HPDE6-E6E7 (cell line): ENCODE measurements around the gene SAT1.

Experiments used
- DNase-seq: peaks from one replicate; pipeline ENCODE4 v3.0.0; 2011; ENCODE audit warnings: missing footprints; ENCODE audit errors: extremely low spot score

SAT1 gene

DNA sequence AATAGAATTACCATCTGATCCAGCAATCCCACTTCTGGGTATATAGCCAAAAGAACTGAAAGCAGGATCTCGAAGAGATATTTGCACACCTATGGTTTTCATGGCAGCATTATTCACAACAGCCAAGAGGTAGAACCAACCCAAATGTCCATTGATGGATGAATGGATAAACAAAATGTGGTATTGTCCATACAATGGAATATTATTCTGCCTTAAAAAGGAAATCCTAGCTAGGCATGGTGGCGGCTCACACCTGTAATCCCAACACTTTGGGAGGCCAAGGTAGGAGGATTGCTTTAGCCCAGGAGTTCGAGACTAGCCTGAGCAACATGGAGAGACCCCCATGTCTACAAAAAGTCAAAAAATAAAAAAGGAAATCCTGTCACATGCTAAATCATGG, 27.3 kb downstream of the SAT1 start:
- DNase-seq, result no peak

DNA sequence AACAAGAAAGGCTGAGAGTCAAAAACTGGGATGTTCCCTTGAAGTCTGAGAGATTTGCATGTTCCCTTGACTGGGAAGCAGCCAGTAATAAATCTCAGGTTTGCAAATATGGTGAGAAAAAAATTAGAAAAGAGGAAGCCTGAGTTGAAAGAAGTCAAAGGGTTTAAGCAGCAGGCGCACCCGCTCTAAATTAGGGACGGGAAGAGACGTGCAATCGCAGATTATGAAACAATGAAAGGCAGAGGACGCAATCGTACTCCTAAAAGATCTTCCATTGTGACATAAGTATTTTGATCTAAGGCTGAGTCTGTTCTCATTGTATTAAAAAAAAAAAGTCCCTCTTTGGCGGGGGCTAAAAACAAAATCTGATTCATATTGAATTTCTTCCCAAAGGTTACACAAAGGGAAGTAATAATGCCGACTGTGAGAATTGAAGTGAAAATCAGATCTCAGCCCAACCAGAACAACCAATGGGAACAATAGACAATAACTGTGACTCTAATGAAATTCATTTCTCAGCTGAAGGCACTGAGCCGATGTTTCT, 28.2 kb downstream of the SAT1 start:
- no peak for DNase-seq

- no peak for DNase-seq
Observed at GRCh38 chrX:23811656-23812055, 28.7 kb downstream of the SAT1 start.

DNA sequence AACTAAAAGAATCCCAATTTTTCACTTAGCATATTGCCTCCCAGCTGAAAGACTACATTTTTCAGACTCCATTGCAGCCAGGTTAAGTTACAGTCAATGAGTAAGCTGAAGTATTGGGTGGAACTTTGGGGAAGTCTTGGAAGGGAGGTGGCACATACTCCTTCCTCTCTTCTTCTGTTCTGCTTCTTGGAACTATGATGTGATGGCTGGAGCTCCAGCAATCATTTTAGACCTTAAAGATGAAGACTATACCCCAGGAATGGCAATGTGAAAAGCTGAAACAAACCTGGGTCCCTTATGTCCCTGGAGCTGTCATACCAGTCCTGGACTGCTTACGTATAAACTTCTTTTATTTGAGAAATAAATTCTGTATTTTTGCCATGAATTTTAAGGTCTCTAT, 30.8 kb downstream of the SAT1 start:
- DNase-seq, result no peak

GRCh38 chrX:23815376-23815775, 32.4 kb downstream of the SAT1 start:
- no peak for DNase-seq

DNA sequence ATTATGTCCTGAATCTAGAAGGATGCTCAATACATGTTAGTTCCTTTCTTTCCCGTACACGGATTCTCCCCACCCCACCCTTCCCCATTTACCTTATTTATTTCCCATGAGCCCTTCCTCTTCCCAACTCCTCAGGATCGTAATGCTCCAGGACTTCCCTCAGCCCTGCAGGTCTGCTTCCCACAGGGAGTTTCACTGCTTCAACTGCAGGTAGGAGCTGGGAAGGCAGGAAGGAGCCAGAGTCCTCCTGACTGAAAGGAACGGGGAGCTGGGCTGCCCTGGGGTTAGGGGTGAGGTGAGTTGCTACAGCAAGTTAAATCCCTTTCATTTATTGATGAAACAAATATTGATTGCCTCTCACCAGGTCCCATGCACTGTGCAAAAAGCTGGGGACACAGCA, 33.2 kb downstream of the SAT1 start:
- DNase-seq, result no peak

GRCh38 chrX:23817979-23818336, 35.0 kb downstream of the SAT1 start:
- DNase-seq, result no peak

DNA sequence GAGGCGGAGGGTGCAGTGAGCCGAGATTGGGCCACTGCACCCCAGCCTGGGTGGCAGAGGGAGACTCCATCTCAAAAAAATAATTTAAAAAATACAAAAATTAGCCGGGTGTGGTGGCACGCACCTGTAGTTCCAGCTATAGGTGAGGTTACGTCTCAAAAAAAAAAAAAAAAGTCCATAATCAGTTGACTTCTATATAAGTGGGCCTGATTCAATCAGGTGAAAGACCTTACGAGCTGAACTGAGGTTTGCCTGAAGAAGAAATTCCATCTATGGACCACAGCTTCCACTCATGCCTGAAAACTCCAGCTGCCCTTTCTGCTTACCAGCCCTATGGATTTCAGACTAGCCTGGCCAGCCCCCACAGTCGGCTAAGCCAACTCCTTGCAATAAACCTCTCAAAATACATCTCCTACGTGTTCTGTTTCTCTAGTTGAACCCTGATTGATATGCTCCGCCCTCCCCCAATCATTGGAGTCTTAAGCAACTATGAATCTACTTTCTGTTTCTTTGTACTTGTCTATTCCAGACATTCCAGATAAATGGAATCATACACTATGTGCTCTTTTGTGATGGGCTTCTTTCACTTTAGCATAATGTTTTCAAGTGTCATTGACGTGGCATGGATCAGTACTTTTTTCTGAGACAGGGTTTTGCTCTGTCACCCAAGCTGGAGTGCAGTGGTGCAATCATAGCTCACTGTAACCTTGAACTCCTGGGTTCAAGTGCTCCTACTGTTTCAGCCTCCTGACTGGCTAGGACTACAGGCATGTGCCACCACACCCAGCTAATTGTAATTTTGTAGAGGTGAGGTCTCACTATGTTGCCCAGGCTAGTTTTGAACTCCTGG, 36.6 kb downstream of the SAT1 start:
- no peak for DNase-seq

- DNase-seq, result no peak
Observed at GRCh38 chrX:23820235-23820782, 37.3 kb downstream of the SAT1 start.

- no peak for DNase-seq
Observed at GRCh38 chrX:23821847-23822246, 38.9 kb downstream of the SAT1 start.

DNA sequence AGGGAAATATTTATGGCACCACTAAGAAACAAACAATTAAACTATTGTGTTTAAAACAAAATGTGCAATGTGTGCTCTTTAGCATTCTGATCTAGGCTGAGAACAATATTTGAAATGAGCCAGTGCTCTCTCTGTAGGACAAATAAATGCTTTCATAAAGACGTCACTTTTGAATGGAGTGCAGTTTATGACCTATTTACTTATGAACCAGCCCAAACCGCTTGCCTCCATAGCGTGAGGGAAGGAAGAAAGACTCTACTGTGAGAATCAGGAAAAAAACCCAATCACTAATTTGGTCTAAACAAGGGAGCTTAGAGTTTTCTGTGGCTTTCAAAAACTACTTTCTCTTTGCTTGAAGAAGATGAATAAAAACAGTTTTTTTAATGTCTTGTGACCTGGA, 39.4 kb downstream of the SAT1 start:
- DNase-seq, result no peak

- no peak for DNase-seq
Observed at GRCh38 chrX:23822841-23823240, 39.9 kb downstream of the SAT1 start.

- no peak for DNase-seq
Observed at GRCh38 chrX:23825675-23826074, 42.7 kb downstream of the SAT1 start.

GRCh38 chrX:23826216-23826615, 43.2 kb downstream of the SAT1 start:
- no peak for DNase-seq

GRCh38 chrX:23826653-23827052, 43.7 kb downstream of the SAT1 start:
- no peak for DNase-seq

DNA sequence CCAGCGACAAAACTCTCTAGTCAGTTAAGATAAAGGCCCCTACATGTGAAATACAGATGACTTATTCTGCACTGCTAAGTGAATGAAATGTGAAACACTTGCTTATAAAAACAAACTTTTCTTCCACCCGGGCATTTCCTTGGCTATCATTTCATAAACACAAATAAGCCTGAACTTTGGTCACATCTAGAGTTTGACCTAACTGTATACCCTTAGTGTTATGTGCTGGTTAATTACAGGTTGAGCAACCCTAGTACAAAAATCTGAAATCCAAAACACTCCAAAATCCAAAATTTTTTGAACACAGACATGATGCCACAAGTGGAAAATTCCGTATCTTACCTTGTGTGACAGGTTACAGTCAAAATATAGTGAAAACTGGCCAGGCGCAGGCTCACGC, 45.9 kb downstream of the SAT1 start:
- no peak for DNase-seq

GRCh38 chrX:23832721-23833120, 49.7 kb downstream of the SAT1 start:
- no peak for DNase-seq
